NB4 (cell line): Measurements from ENCODE around the gene NEK5.
"Not testable (repeated sequence)": the region's sequence is repeated elsewhere in the genome, so short reads cannot be mapped to it uniquely, and the experiment has no call there.

Experiments used
- CTCF ChIP-seq: IDR thresholded peaks from one replicate; pipeline ENCODE4 v1.5.1; 2012; ENCODE audit warnings: low read depth, low read length
- MAX ChIP-seq: IDR thresholded peaks from 2 replicates; pipeline ENCODE4 v1.6.1; 2011; ENCODE audit warnings: low read depth, low read length

- not testable (repeated sequence) for TF ChIP-seq CTCF, MAX
Measured at GRCh38 chr13:52030401-52030800, 98.5 kb downstream of the NEK5 start.
